ENCODE measurements around the gene CEP63.

The CEP63 gene

GRCh38 chr3:134608771-134609435, 123.0 kb downstream of the CEP63 start:
- no peaks in the 10 kb centered on the region for H3K9me3 ChIP-seq (ENCODE audit: control insufficient read depth, insufficient read depth, low read length)
- no peak overlapping the region for H3K9ac ChIP-seq (ENCODE audit: low read depth, low read length)
- H3K36me3 ChIP-seq (ENCODE audit: insufficient read depth, low read length), result no peaks in the 10 kb centered on the region
- H3K4me1 ChIP-seq (ENCODE audit: insufficient read depth, low read length), result no peaks in the 10 kb centered on the region

GRCh38 chr3:134609821-134610431, 124.1 kb downstream of the CEP63 start:
- H3K9me3 ChIP-seq (ENCODE audit: control insufficient read depth, insufficient read depth, low read length), result no peaks in the 10 kb centered on the region
- no peaks in the 10 kb centered on the region for H3K4me1 ChIP-seq (ENCODE audit: insufficient read depth, low read length)
- H3K9ac ChIP-seq (ENCODE audit: low read depth, low read length), result no peak overlapping the region
- no peaks in the 10 kb centered on the region for H3K36me3 ChIP-seq (ENCODE audit: insufficient read depth, low read length)

GRCh38 chr3:134610432-134611385, 124.9 kb downstream of the CEP63 start:
- no peaks in the 10 kb centered on the region for H3K9me3 ChIP-seq (ENCODE audit: control insufficient read depth, insufficient read depth, low read length)

GRCh38 chr3:134611516-134611915, 125.7 kb downstream of the CEP63 start:
- Histone ChIP-seq H3K9ac (ENCODE audit: low read depth, low read length) (no peak overlapping the region), H3K9me3 (ENCODE audit: control insufficient read depth, insufficient read depth, low read length) (no peaks in the 10 kb centered on the region), H3K36me3 (ENCODE audit: insufficient read depth, low read length) (no peaks in the 10 kb centered on the region), H3K4me1 (ENCODE audit: insufficient read depth, low read length) (no peaks in the 10 kb centered on the region)

More at GRCh38 chr3:134610432-134611385, 124.9 kb downstream of the CEP63 start:
- Histone ChIP-seq H3K9ac (ENCODE audit: low read depth, low read length) (no peak overlapping the region), H3K4me1 (ENCODE audit: insufficient read depth, low read length) (no peaks in the 10 kb centered on the region), H3K36me3 (ENCODE audit: insufficient read depth, low read length) (no peaks in the 10 kb centered on the region)

GRCh38 chr3:134613006-134613520, 127.2 kb downstream of the CEP63 start:
- H3K36me3 ChIP-seq (ENCODE audit: insufficient read depth, low read length), result no peaks in the 10 kb centered on the region
- H3K9ac ChIP-seq (ENCODE audit: low read depth, low read length), result no peak overlapping the region
- no peaks in the 10 kb centered on the region for H3K4me1 ChIP-seq (ENCODE audit: insufficient read depth, low read length)
- H3K9me3 ChIP-seq (ENCODE audit: control insufficient read depth, insufficient read depth, low read length), result no peaks in the 10 kb centered on the region

- Histone ChIP-seq H3K36me3 (ENCODE audit: insufficient read depth, low read length) (no peaks in the 10 kb centered on the region), H3K9me3 (ENCODE audit: control insufficient read depth, insufficient read depth, low read length) (no peaks in the 10 kb centered on the region), H3K9ac (ENCODE audit: low read depth, low read length) (no peak overlapping the region), H3K4me1 (ENCODE audit: insufficient read depth, low read length) (no peaks in the 10 kb centered on the region)
Observed at GRCh38 chr3:134614955-134615354, 129.1 kb downstream of the CEP63 start.

GRCh38 chr3:134615743-134616142, 129.9 kb downstream of the CEP63 start:
- Histone ChIP-seq H3K36me3 (ENCODE audit: insufficient read depth, low read length) (no peaks in the 10 kb centered on the region), H3K9ac (ENCODE audit: low read depth, low read length) (no peak overlapping the region), H3K4me1 (ENCODE audit: insufficient read depth, low read length) (no peaks in the 10 kb centered on the region), H3K9me3 (ENCODE audit: control insufficient read depth, insufficient read depth, low read length) (no peaks in the 10 kb centered on the region)

- Histone ChIP-seq H3K4me1 (ENCODE audit: insufficient read depth, low read length) (no peaks in the 10 kb centered on the region), H3K36me3 (ENCODE audit: insufficient read depth, low read length) (no peaks in the 10 kb centered on the region), H3K9me3 (ENCODE audit: control insufficient read depth, insufficient read depth, low read length) (no peaks in the 10 kb centered on the region), H3K9ac (ENCODE audit: low read depth, low read length) (no peak overlapping the region)
Observed at GRCh38 chr3:134617608-134618477, 132.0 kb downstream of the CEP63 start.

GRCh38 chr3:134618478-134619300, 132.8 kb downstream of the CEP63 start:
- H3K36me3 ChIP-seq (ENCODE audit: insufficient read depth, low read length), result no peaks in the 10 kb centered on the region
- H3K9me3 ChIP-seq (ENCODE audit: control insufficient read depth, insufficient read depth, low read length), result no peaks in the 10 kb centered on the region
- H3K9ac ChIP-seq (ENCODE audit: low read depth, low read length), result no peak overlapping the region
- H3K4me1 ChIP-seq (ENCODE audit: insufficient read depth, low read length), result no peaks in the 10 kb centered on the region

GRCh38 chr3:134619301-134619615, 133.4 kb downstream of the CEP63 start:
- no peaks in the 10 kb centered on the region for H3K9me3 ChIP-seq (ENCODE audit: control insufficient read depth, insufficient read depth, low read length)
- no peak overlapping the region for H3K9ac ChIP-seq (ENCODE audit: low read depth, low read length)
- no peaks in the 10 kb centered on the region for H3K36me3 ChIP-seq (ENCODE audit: insufficient read depth, low read length)
- no peaks in the 10 kb centered on the region for H3K4me1 ChIP-seq (ENCODE audit: insufficient read depth, low read length)

GRCh38 chr3:134619884-134620445, 134.1 kb downstream of the CEP63 start:
- Histone ChIP-seq H3K36me3 (ENCODE audit: insufficient read depth, low read length) (no peaks in the 10 kb centered on the region), H3K9me3 (ENCODE audit: control insufficient read depth, insufficient read depth, low read length) (no peaks in the 10 kb centered on the region), H3K4me1 (ENCODE audit: insufficient read depth, low read length) (no peaks in the 10 kb centered on the region), H3K9ac (ENCODE audit: low read depth, low read length) (no peak overlapping the region)

GRCh38 chr3:134620476-134621115, 134.7 kb downstream of the CEP63 start:
- no peaks in the 10 kb centered on the region for H3K9me3 ChIP-seq (ENCODE audit: control insufficient read depth, insufficient read depth, low read length)
- no peaks in the 10 kb centered on the region for H3K36me3 ChIP-seq (ENCODE audit: insufficient read depth, low read length)
- no peaks in the 10 kb centered on the region for H3K4me1 ChIP-seq (ENCODE audit: insufficient read depth, low read length)
- no peak overlapping the region for H3K9ac ChIP-seq (ENCODE audit: low read depth, low read length)

GRCh38 chr3:134621854-134622253, 136.0 kb downstream of the CEP63 start:
- H3K9me3 ChIP-seq (ENCODE audit: control insufficient read depth, insufficient read depth, low read length), result no peaks in the 10 kb centered on the region
- H3K36me3 ChIP-seq (ENCODE audit: insufficient read depth, low read length), result no peaks in the 10 kb centered on the region
- H3K4me1 ChIP-seq (ENCODE audit: insufficient read depth, low read length), result no peaks in the 10 kb centered on the region
- H3K9ac ChIP-seq (ENCODE audit: low read depth, low read length), result no peak overlapping the region

All from ES-I3 (cell line).